Measurements from ENCODE around the gene MARCHF5.

DNA sequence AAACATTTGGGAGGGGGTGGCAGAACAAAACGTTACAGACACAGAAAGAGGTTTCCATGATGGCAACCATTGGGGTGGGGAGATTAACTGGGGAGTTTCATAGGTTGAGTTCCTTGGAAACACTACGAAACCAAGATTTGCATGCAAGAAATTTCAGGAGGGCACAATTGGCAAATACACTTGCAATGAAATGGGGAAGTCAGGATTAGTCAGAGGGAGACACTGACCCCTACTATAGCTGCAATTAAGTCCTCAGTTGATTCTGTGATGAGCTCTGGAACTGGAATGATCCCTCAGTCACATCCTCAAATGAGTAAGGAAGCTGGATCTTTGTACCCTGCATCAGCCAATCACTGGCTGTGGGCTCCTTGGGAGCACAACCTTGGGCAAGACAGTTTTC, 22.2 kb upstream of the MARCHF5 start:
- TF ChIP-seq, protein P1, sequence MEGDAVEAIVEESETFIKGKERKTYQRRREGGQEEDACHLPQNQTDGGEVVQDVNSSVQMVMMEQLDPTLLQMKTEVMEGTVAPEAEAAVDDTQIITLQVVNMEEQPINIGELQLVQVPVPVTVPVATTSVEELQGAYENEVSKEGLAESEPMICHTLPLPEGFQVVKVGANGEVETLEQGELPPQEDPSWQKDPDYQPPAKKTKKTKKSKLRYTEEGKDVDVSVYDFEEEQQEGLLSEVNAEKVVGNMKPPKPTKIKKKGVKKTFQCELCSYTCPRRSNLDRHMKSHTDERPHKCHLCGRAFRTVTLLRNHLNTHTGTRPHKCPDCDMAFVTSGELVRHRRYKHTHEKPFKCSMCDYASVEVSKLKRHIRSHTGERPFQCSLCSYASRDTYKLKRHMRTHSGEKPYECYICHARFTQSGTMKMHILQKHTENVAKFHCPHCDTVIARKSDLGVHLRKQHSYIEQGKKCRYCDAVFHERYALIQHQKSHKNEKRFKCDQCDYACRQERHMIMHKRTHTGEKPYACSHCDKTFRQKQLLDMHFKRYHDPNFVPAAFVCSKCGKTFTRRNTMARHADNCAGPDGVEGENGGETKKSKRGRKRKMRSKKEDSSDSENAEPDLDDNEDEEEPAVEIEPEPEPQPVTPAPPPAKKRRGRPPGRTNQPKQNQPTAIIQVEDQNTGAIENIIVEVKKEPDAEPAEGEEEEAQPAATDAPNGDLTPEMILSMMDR (IDR thresholded peaks at IDR 0.05) = no peak
- TF ChIP-seq POLR2A (IDR thresholded peaks at IDR 0.05) = no peak

Measured in body of pancreas (tissue), 4 donors.